NCI-H2196 treated with DMSO at 0.1 percent for 48 hours (cell line): ENCODE data around the gene NBEA.

Experiments
- DNase-seq: peaks from one replicate; lab custom pipeline; 2025; ENCODE audit not compliant: unreplicated experiment; lab: John Stamatoyannopoulos, UW

NBEA gene

GRCh38 chr13:35162420-35162819, 220.3 kb downstream of the NBEA start:
- DNase-seq, result no peak

DNA sequence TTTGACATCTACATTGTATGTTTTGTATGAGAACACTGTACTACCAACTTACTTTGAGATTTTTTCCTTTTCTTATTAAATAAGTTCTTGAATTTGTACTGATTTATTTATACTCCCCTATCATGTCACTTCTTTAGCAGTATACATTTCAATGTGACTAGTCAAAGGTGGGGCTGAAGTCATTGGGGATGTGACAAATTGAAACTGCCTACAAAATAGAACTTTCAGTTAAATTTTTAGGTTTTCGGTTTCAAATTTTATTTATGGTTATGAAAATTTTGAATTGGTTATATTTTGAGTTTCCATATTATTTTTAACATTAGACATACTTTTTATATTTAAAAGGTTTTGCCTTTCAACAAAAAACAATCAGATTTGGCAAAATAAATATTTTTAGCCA, 221.6 kb downstream of the NBEA start:
- DNase-seq, result no peak

DNA sequence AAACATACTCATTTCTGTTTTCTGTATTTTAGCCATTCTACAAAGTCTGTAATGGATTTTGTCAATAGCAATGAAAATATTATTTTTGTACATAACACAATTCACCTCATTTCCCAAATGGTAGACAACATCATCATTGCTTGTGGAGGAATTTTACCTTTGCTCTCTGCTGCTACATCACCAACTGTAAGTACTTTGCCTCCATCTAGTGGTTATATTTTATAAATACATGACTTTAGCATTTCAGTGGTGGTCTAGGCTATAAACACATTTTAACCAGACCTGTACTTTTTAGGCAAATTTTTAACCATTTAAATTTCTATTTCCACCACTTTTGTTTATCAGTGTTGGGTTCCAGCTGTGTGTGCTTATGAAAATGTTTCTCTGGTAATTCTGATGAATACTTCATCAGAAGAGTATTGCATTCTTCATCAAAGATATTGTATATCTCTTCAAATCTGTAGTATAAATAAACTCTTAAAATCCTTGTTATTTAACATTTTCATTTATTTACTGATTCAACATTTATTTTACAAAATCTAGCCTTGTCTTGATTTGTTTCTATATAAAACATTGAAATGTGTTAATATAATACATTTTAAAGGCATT, 222.4 kb downstream of the NBEA start:
- DNase-seq, result peak; percentile 27

DNA sequence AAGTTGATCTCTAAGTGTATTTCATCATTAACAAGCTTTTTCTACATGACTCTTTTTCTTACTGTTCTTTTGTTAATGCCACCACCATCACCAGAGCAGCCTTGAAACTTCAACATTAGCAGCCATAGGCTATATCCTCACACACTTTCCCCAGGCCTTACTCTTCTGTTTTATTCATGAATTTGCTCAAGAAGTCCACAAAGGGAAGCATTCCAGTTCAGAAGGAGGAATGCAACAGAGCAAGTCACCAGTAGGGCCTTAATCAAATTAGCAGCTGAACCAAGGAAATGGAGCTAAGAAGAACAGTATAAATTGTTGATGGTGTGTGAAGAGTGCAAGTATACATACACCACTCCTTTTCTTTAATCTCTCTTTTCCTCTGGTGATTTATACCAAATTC, 223.1 kb downstream of the NBEA start:
- DNase-seq, result no peak

DNA sequence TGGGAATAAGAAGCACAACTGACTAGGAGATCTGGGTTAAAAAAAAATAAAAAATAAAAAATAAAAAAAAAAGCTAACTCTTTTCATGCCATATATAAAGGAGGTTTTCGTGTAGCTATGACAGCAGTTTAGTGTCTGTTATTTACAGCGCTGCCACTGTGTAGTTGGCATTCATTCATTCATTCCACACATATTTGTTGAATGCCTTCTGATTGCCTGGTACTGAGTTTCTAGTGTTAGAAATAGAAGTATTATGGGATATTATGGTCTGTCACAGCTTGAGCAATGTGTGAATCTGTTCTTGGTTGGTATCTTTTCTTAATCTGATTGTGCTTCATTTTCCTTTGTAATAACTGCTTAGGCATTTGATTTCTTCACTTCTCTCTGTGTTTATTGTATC, 237.4 kb downstream of the NBEA start:
- DNase-seq, result no peak

DNA sequence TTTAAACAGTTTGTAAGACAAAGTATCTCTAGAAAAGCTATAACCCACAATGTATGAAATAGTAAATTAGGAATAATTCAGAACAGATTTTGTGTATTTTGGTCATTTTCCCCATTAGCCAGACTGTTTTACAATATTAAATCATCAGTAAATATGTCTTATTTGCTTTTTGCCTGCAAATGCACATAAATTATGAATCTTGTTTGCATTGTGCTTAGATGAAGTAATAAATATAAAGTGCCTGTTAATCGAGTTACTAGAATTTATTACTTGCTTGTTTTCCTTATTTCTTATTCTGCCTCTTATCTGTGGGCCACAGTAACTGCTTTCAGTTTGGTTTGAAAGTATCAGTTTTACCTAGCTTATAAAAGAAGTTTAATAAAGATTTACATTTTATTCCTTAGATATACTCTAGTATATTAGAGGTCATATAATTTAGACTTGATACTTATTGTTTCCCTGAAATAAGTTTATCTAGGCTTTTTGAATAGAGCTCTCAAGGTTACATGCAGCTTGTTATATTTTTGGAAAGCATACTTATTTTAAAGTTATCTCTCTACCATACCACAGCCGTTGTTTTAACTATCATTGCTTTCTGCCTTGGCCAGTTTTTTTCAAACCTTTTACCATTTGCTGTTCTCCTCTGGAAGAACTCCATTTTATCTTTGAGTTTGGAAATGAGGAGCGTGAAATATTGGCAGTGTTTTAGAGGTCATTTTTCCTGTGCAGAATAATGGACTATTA, 238.0 kb downstream of the NBEA start:
- no peak for DNase-seq

GRCh38 chr13:35190241-35190640, 248.2 kb downstream of the NBEA start:
- no peak for DNase-seq

GRCh38 chr13:35191883-35192282, 249.8 kb downstream of the NBEA start:
- DNase-seq, result no peak

- DNase-seq, result no peak
These were observed 256.6 kb downstream of the NBEA start for GRCh38 chr13:35198613-35199200.

- DNase-seq, result no peak
These were observed 266.5 kb downstream of the NBEA start for GRCh38 chr13:35208587-35208986.

DNA sequence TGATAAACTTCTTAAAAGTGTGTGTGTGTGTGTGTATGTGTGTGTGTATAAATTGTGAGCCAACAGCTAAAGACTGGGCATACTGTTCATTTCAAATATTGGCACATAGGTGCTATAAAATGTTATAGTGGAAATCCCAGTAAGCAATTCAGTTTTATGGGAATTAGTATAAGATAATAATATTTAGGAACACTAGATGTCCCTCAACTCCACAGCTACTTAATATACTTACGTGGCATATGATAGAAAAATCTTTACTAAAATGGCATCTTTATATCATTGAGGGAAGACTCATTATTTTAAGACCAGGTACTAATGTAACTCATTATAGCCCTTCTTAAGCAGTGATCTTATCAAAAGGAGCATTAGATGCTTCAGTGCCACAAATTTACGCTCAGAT, 268.2 kb downstream of the NBEA start:
- no peak for DNase-seq

- DNase-seq, result no peak
These were observed 269.9 kb downstream of the NBEA start for GRCh38 chr13:35211949-35212348.

- DNase-seq, result no peak
These were observed 271.8 kb downstream of the NBEA start for GRCh38 chr13:35213911-35214310.

DNA sequence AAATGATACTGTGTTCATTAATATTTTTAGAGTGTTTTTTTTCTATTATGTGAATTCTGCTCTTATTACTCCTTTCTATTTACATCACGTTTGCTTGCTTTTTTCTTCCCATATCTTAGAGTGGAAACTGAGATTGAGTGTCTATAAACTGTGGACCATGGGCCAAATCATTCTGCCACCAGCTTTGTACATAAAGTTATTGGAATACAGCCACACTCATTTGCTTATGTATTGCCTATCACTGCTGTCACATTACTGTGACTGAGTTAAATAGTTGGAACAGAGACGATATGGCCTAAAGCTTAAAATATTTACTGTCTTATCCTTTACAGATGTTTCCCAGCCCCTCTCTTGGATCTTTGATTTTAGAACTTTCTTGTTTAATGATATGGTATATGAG, 274.1 kb downstream of the NBEA start:
- DNase-seq, result no peak

- DNase-seq, result no peak
These were observed 277.0 kb downstream of the NBEA start for GRCh38 chr13:35219021-35219420.

GRCh38 chr13:35225159-35225558, 283.1 kb downstream of the NBEA start:
- no peak for DNase-seq

DNA sequence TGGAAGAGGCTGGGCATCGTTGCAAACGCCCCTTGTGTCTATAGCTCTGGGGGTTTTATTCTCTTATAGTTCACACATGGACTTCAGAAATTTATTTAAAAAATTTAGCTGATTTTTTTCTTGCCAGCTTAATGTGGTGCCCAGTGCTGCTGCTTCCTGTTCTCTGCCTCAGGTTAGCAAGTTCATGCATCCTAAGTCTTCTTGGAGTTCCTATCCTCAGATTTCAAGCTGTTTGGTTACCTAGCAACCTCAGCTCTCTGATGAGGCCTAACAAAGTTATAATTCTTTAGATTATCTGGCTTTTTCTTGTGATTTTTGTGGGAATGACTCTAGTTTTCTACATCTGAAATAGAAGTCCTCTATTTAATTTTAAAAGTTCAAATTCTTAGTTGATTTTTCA, 283.5 kb downstream of the NBEA start:
- no peak for DNase-seq

DNA sequence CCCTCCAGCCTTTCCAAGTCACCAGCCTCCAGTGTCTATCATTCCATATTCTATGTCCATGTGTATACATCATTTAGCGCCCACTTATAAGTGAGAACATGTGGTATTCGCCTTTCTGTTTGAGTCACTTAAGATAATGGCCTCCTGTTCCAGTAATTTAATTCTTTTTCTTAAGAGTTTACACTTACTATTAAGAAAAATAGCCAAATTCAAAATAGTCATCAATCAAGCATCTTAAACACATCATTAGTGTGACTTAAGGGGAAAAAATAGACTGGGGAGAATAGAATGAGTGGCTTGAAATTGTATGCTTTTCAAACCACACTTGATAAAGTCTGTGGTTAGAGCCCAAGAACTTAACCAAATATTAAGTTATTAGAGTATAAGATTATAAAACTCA, 286.5 kb downstream of the NBEA start:
- no peak for DNase-seq

DNA sequence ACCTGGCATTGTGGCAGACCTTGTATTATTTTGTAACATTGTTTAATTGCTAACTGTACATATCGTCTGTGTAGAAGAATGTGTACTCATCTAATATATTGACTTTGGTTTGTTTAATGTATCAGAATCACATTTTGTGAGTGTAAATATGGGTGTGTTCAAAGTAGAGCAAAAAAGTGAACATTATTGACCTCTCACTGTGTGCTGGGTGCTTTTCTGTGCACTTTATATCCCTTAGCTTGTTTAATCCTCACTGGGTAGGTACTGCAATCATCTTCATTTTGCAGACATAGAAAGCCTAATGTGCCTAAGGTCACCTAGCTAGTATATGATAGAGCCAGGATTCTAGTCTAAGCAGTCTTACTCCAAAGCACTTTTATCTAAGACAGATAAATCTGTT, 289.4 kb downstream of the NBEA start:
- no peak for DNase-seq

- no peak for DNase-seq
These were observed 296.2 kb downstream of the NBEA start for GRCh38 chr13:35238274-35238673.

GRCh38 chr13:35252536-35253205, 310.6 kb downstream of the NBEA start:
- DNase-seq, result no peak

DNA sequence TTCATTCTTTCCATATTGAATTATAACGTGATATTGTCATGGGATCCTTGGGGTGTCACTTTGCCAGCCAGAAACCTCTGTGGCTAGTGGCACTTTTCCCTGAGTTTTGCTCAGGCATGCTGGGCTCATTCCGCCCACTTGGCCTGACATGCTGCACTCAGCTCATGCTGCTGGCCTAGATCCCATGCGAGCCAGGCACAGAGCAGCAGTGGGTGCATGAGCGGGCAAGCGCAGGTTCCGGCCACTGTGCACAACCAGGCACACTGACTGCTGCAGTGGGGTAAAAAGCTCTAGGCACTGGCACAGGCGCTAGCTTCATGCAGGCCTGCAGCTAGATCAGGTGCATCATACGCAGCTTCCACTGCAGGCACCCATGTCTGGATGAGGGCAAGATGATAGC, 313.2 kb downstream of the NBEA start:
- DNase-seq, result no peak
